ENCODE measurements around the gene STRBP.

The STRBP gene

GRCh38 chr9:123167474-123167873 is 100.9 kb downstream of the STRBP start:
- ChIA-PET POLR2A (no interaction called here), CTCF (interaction anchor here (0.7 to 1.1 kb wide), 3 partner anchors 18 to 183 kb away, joined by 3 to 4 read pairs (median 3); no protein-coding TSS in a partner anchor)
- DNase-seq (ENCODE audit: extremely low spot score) = no peak
- TF ChIP-seq CTCF (IDR thresholded peaks at IDR 0.05; ENCODE audit: control extremely low read depth, extremely low read depth, low read depth, missing control alignments) = no peak

- ChIA-PET CTCF (interaction anchor here (1.2 kb wide), 1 partner anchor 9 kb away, joined by 3 read pairs; no protein-coding TSS in a partner anchor), POLR2A (no interaction called here)
- no peak for TF ChIP-seq CTCF (IDR thresholded peaks at IDR 0.05; ENCODE audit: control extremely low read depth, extremely low read depth, low read depth, missing control alignments)
- DNase-seq (ENCODE audit: extremely low spot score) = no peak
Observed at GRCh38 chr9:123165813-123166212, 102.6 kb downstream of the STRBP start.

GRCh38 chr9:123164285-123164684 is 104.1 kb downstream of the STRBP start:
- no peak for TF ChIP-seq CTCF (IDR thresholded peaks at IDR 0.05; ENCODE audit: control extremely low read depth, extremely low read depth, low read depth, missing control alignments)
- POLR2A ChIA-PET = no interaction called here
- peak; percentile 13 for DNase-seq (ENCODE audit: extremely low spot score)
- CTCF ChIA-PET = interaction anchor here (0.7 to 1.0 kb wide), 4 partner anchors 14 to 63 kb away, joined by 3 to 4 read pairs (median 4); no protein-coding TSS in a partner anchor

GRCh38 chr9:123162791-123163345 is 105.5 kb downstream of the STRBP start:
- POLR2A ChIA-PET = no interaction called here

GRCh38 chr9:123162360-123162759 is 106.0 kb downstream of the STRBP start:
- CTCF ChIA-PET = interaction anchor here (0.9 to 2.3 kb wide), 7 partner anchors 9 to 188 kb away, joined by 3 to 11 read pairs (median 4); no protein-coding TSS in a partner anchor
- POLR2A ChIA-PET = no interaction called here
- no peak for DNase-seq (ENCODE audit: extremely low spot score)

More at GRCh38 chr9:123162791-123163345, 105.5 kb downstream of the STRBP start:
- CTCF ChIA-PET = interaction anchor here (0.9 to 2.3 kb wide), 7 partner anchors 9 to 187 kb away, joined by 3 to 11 read pairs (median 4); no protein-coding TSS in a partner anchor
- TF ChIP-seq CTCF (IDR thresholded peaks at IDR 0.05; ENCODE audit: control extremely low read depth, extremely low read depth, low read depth, missing control alignments) = no peak
- DNase-seq (ENCODE audit: extremely low spot score) = no peak

GRCh38 chr9:123157221-123157620 is 111.2 kb downstream of the STRBP start:
- DNase-seq (ENCODE audit: extremely low spot score) = no peak
- CTCF ChIA-PET = interaction anchor here (1.0 kb wide), 1 partner anchor 24 kb away, joined by 3 read pairs; no protein-coding TSS in a partner anchor
- TF ChIP-seq CTCF (IDR thresholded peaks at IDR 0.05; ENCODE audit: control extremely low read depth, extremely low read depth, low read depth, missing control alignments) = no peak
- POLR2A ChIA-PET = interaction anchor here (0.6 kb wide), 1 partner anchor 80 kb away, joined by 4 read pairs; no protein-coding TSS in a partner anchor

More at GRCh38 chr9:123162360-123162759, 106.0 kb downstream of the STRBP start:
- no peak for TF ChIP-seq CTCF (IDR thresholded peaks at IDR 0.05; ENCODE audit: control extremely low read depth, extremely low read depth, low read depth, missing control alignments)

All from GM10248 (cell line).